ENCODE data around the gene LRRC52.
"Not testable (repeated sequence)": the region's sequence is repeated elsewhere in the genome, so short reads cannot be mapped to it uniquely, and the experiment has no call there.

DNA sequence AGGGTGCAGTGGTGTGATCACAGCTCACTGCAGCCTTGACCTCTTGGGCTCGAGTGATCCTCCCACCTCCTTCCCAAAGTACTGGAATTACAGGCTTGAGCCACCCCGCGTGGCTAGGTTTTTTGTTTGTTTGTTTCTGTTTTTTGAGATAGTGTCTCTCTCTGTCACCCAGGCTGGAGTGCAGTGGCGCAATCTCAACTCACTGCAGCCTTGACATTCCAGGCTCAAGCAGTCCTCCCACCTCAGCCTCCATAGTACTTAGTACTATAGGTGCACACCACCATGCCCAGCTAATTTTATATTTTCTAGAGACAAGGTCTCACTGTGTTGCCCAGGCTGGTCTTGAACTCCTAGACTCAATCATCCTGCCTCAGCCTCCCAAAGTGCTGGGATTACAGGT is 47.6 kb downstream of the LRRC52 start:
- TF ChIP-seq, protein P1, sequence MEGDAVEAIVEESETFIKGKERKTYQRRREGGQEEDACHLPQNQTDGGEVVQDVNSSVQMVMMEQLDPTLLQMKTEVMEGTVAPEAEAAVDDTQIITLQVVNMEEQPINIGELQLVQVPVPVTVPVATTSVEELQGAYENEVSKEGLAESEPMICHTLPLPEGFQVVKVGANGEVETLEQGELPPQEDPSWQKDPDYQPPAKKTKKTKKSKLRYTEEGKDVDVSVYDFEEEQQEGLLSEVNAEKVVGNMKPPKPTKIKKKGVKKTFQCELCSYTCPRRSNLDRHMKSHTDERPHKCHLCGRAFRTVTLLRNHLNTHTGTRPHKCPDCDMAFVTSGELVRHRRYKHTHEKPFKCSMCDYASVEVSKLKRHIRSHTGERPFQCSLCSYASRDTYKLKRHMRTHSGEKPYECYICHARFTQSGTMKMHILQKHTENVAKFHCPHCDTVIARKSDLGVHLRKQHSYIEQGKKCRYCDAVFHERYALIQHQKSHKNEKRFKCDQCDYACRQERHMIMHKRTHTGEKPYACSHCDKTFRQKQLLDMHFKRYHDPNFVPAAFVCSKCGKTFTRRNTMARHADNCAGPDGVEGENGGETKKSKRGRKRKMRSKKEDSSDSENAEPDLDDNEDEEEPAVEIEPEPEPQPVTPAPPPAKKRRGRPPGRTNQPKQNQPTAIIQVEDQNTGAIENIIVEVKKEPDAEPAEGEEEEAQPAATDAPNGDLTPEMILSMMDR (IDR thresholded peaks at IDR 0.05): not testable (repeated sequence)
- not testable (repeated sequence) for TF ChIP-seq EP300 (IDR thresholded peaks at IDR 0.05; ENCODE audit: low read depth)

Data from transverse colon (tissue), 3 donors.